OCI-M1 (cell line): Measurements from ENCODE around the gene CADPS2.

Source experiments
- DNase-seq: peaks from one replicate; lab custom pipeline; 2025; lab: John Stamatoyannopoulos, UW

The CADPS2 gene

GRCh38 chr7:122310119-122311021 is 575.9 kb downstream of the CADPS2 start:
- DNase-seq = no peak

GRCh38 chr7:122309421-122309820 is 576.8 kb downstream of the CADPS2 start:
- no peak for DNase-seq

GRCh38 chr7:122307228-122307621 is 579.0 kb downstream of the CADPS2 start:
- no peak for DNase-seq

GRCh38 chr7:122306320-122307227 is 579.7 kb downstream of the CADPS2 start:
- no peak for DNase-seq

GRCh38 chr7:122305475-122306319 is 580.6 kb downstream of the CADPS2 start:
- DNase-seq = no peak

- DNase-seq = no peak
These were observed 581.3 kb downstream of the CADPS2 start for GRCh38 chr7:122304996-122305421.

GRCh38 chr7:122304319-122304975 is 581.8 kb downstream of the CADPS2 start, which contains the start of gene FEZF1:
Gene FEZF1 (minus strand): TSS chr7:122304750. CDS start chr7:122304437, 313 bp downstream.
- no peak for DNase-seq

GRCh38 chr7:122303531-122304318 is 582.5 kb downstream of the CADPS2 start:
- DNase-seq = no peak

GRCh38 chr7:122302761-122303530 is 583.3 kb downstream of the CADPS2 start:
- DNase-seq = no peak

- DNase-seq = no peak
These were observed 584.2 kb downstream of the CADPS2 start for GRCh38 chr7:122301858-122302760.

GRCh38 chr7:122300956-122301833 is 585.1 kb downstream of the CADPS2 start:
- DNase-seq = no peak

- no peak for DNase-seq
These were observed 585.9 kb downstream of the CADPS2 start for GRCh38 chr7:122300211-122300932.

GRCh38 chr7:122299624-122300210 is 586.5 kb downstream of the CADPS2 start:
- DNase-seq = no peak

- no peak for DNase-seq
These were observed 587.6 kb downstream of the CADPS2 start for GRCh38 chr7:122298618-122299017.

GRCh38 chr7:122298131-122298530 is 588.1 kb downstream of the CADPS2 start:
- peak; percentile 6 for DNase-seq

- DNase-seq = no peak
These were observed 595.1 kb downstream of the CADPS2 start for GRCh38 chr7:122291189-122291588.
